C4-2B (cell line): ENCODE measurements around the gene CLIC4.
"Not testable (repeated sequence)": the region's sequence is repeated elsewhere in the genome, so short reads cannot be mapped to it uniquely, and the experiment has no call there.

Experiments
- H3K27ac ChIP-seq: fragments of 450-650 bp; 2 replicates; pipeline ENCODE4 v1.5.1; 2017
- ZFX ChIP-seq: fragments of 450-650 bp; IDR thresholded peaks from 2 replicates; pipeline ENCODE4 v1.6.1; 2017
- TF ChIP-seq, protein P1 (sequence below): fragments of 450-650 bp; conservative IDR thresholded peaks from 2 replicates; pipeline ENCODE4 v1.5.1; 2017; ENCODE audit warnings: mild to moderate bottlenecking

CLIC4 gene

DNA sequence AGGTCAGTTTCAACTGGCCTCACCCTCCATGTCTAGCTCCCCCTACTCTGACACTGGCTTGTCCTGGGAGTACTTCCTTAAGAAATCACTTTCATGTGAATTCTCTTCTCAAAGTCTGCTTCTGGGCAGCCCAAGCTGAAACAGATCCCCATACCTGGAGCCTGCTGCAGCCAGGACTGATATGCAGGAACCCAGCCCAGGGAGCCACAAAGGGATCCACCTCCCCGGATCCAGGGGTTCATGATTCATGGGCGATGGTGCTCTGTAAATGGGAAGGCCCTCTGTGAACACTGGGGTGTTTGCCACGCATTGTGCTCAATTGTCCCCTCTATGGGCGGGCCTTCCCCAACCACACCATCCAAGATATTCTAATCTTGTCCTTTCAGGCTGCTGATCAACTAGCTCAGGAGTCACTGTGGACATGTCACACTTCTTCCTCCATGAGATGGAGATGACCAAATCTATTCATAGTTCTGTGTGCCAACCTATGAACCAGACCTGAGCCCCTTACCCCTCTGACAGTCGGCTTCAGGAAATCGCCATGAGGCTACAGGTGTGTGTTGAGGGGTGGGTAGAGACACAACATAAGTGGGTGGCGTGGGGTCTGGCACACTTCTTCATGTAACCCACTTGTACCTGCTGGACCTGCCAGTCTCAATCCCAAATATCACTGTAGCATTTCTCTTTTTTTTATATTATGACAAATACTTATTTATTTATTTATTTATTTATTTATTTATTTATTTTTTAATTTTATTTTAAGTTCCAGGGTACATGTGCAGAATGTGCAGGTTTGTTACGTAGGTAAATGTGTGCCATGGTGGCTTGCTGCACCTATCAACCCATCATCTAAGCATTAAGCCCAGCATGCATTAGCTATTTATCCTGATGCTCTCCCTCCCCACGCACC, 143.1 kb downstream of the CLIC4 start:
- TF ChIP-seq, protein P1, sequence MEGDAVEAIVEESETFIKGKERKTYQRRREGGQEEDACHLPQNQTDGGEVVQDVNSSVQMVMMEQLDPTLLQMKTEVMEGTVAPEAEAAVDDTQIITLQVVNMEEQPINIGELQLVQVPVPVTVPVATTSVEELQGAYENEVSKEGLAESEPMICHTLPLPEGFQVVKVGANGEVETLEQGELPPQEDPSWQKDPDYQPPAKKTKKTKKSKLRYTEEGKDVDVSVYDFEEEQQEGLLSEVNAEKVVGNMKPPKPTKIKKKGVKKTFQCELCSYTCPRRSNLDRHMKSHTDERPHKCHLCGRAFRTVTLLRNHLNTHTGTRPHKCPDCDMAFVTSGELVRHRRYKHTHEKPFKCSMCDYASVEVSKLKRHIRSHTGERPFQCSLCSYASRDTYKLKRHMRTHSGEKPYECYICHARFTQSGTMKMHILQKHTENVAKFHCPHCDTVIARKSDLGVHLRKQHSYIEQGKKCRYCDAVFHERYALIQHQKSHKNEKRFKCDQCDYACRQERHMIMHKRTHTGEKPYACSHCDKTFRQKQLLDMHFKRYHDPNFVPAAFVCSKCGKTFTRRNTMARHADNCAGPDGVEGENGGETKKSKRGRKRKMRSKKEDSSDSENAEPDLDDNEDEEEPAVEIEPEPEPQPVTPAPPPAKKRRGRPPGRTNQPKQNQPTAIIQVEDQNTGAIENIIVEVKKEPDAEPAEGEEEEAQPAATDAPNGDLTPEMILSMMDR: no peak
- no peak for TF ChIP-seq ZFX

DNA sequence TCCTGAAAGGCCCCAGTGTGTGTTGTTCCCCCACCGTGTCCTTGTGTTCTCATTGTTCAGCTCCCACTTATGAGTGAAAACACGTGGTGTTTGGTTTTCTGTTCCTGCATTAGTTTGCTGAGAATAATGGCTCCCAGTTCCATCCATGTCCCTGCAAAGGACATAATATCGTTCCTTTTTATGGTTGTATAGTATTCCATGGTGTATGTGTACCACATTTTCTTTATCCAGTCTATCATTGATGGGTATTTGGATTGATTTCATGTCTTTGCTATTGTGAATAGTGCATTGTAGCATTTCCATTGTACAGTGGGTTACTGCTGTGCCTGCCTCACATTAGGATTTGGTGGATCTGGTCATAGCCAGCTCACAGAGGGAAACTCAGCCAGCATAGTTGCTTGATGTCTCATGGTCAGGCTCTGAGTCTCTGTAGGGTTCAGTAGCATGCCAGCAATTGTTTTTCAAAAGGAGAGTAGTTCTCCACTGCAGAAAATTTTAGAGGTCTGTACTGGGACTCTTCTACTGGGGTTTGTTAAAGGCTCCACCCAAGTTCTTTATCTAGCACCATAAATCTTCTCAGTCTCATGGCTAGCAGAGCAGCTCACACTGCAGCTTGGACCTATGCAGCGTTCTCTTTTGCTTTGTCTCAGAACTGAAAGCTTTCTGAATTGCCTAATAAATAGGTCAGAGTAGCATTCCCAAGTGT, 143.9 kb downstream of the CLIC4 start:
- H3K27ac ChIP-seq: no peak overlapping the region
- TF ChIP-seq ZFX: no peak
- TF ChIP-seq, protein P1: no peak

More for the DNA sequence above, 143.1 kb downstream of the CLIC4 start:
- no peak overlapping the region for H3K27ac ChIP-seq

DNA sequence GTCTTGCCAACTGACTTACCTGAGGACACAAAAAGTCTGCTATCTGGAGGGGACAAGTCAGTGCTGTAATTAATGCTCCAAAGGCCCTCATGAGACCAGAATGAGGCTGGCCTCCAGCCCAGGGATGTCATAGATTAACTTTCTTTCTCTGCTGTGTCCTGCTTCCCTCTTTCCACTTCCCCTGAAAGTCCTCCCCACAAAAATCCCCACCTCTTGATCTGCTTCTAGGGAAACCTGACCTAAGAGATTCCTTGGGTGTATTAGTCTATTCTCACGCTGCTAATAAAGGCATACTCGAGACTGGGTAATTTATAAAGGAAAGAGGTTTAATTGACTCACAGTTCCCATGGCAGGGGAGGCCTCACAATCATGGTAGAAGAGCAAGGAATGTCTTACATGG, 145.6 kb downstream of the CLIC4 start:
- TF ChIP-seq ZFX: no peak
- TF ChIP-seq, protein P1: no peak
- no peak overlapping the region for H3K27ac ChIP-seq

DNA sequence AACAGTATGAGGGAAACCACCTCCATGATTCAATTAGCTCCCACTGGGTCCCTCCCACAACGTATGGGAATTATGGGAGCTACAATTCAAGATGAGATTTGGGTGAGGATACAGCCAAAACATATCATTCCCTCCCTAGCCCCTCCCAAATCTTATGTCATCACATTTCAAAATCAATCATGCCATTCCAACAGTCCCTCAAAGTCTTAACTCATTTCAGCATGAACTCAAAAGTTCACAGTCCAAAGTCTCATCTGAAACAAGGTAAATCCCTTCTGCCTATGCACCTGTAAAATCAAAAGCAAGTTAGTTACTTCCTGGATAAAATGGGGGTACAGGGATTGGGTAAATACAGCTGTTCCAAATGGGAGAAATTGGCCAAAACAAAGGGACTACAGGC, 146.1 kb downstream of the CLIC4 start:
- not testable (repeated sequence) for H3K27ac ChIP-seq

DNA sequence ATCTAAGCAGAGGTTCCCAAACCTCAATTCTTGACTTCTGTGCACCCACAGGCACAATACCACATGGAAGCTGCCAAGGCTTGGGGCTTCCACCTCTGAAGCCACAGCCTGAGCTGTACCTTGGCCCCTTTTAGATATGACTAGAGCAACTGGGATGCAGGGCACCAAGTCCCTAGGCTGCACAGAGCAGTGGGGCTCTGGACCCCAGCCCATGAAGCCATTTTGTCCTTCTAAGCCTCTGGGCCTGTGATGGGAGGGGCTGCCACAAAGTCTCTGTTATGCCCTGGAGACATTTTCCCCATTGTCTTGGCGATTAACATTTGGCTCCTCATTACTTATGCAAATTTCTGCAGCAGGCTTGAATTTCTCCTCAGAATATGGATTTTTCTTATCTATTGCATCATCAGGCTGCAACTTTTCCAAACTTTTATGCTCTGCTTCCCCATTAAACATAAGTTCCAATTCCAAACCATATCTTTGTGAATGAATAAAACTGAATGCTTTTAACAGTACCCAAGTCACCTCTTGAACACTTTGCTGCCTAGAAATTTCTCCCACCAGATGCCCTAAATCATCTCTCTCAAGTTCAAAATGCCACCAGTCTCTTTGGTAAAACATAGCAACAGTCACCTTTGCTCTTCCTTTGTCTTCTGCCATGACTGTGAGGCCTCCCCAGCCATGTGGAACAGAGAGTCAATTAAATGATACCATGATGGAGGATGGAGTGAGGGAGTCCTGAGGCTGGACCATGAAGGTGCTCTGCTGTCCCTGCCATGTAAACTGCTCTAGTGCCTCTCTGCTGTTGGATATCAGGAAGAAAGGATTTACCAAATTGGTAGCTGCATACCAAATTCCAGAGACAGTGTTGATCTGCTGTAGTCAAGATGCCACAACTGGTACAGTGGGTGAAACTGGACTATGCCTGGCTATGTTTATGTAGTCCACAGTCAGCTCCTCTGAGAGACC, 147.2 kb downstream of the CLIC4 start:
- TF ChIP-seq, protein P1: no peak
- TF ChIP-seq ZFX: no peak
- H3K27ac ChIP-seq: no peak overlapping the region

DNA sequence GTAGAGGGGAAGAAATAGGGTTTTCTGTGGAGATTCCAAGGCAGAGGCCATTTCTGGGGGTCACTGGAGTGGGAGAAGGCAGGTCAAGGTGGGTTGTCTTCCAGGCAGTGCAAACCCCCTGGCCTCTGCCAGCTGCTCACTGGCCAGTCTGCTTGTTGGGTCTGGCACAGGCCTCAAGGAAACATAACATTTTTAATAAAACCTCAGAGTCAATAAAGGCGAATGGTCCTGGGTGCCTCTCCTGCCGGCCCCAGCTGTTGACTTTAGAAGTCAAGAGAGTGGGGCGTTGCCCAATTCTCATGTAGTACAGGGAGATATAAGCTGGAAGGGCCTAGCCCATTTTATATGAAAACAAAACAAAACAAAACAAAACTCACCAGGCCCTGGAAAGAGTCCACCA, 148.2 kb downstream of the CLIC4 start:
- TF ChIP-seq, protein P1: no peak
- no peak for TF ChIP-seq ZFX
- H3K27ac ChIP-seq: no peak overlapping the region
